GM12865 (cell line): ENCODE results near the gene KSR1.

ENCODE experiments used
- DNase-seq: peaks from one replicate; pipeline ENCODE4 v3.0.0; 2010; ENCODE audit warnings: low read depth
- H3K4me3 ChIP-seq: 2 replicates; pipeline ENCODE4 v1.5.1; 2011; ENCODE audit warnings: mild to moderate bottlenecking, low read depth, low read length, control low read depth
- CTCF ChIP-seq: IDR thresholded peaks from 2 replicates; pipeline ENCODE4 v1.5.1; 2011; ENCODE audit warnings: low read length, control low read depth, low read depth, inconsistent platforms; ENCODE audit not compliant: insufficient read depth; ENCODE audit errors: missing control alignments

KSR1 gene

GRCh38 chr17:27544350-27545131 lies 88.3 kb downstream of the KSR1 start:
- H3K4me3 ChIP-seq = no peak overlapping the region
- peak; percentile 18 for TF ChIP-seq CTCF
- peak; percentile 97 for DNase-seq

- no peak overlapping the region for H3K4me3 ChIP-seq
- no peak for TF ChIP-seq CTCF
- no peak for DNase-seq
Observed at GRCh38 chr17:27545562-27546229, 89.4 kb downstream of the KSR1 start.

- no peak for TF ChIP-seq CTCF
- peak; percentile 69 for DNase-seq
- H3K4me3 ChIP-seq = no peak overlapping the region
Observed at GRCh38 chr17:27546624-27547300, 90.5 kb downstream of the KSR1 start.

GRCh38 chr17:27547301-27547683 lies 91.0 kb downstream of the KSR1 start:
- no peak for DNase-seq
- H3K4me3 ChIP-seq = no peak overlapping the region
- TF ChIP-seq CTCF = no peak

GRCh38 chr17:27548369-27548768 lies 92.1 kb downstream of the KSR1 start:
- no peak for TF ChIP-seq CTCF
- no peak for DNase-seq
- H3K4me3 ChIP-seq = no peak overlapping the region

GRCh38 chr17:27549251-27549893 lies 93.1 kb downstream of the KSR1 start:
- no peak overlapping the region for H3K4me3 ChIP-seq
- DNase-seq = no peak
- no peak for TF ChIP-seq CTCF
